Testis (tissue), 2 donors: ENCODE measurements around the gene GREB1.

Source experiments
- POLR2A ChIP-seq: fragments of 450-650 bp; IDR thresholded peaks from one replicate; pipeline ENCODE4 v1.6.1; 2017; ENCODE audit warnings: antibody characterized with exemption, mild to moderate bottlenecking, moderate library complexity
- TF ChIP-seq, protein P1 (sequence below), 3 experiments: fragments of 450-650 bp in 2 of 3; fragments of 200-600 bp in 1 of 3; sonication (generic) in 1 of 3; IDR thresholded peaks; one replicate each; pipeline ENCODE4 v1.5.1; 2016 to 2019; ENCODE audit warnings: antibody characterized with exemption in 3 of 3, mild to moderate bottlenecking in 2 of 3, moderate library complexity in 1 of 3

DNA sequence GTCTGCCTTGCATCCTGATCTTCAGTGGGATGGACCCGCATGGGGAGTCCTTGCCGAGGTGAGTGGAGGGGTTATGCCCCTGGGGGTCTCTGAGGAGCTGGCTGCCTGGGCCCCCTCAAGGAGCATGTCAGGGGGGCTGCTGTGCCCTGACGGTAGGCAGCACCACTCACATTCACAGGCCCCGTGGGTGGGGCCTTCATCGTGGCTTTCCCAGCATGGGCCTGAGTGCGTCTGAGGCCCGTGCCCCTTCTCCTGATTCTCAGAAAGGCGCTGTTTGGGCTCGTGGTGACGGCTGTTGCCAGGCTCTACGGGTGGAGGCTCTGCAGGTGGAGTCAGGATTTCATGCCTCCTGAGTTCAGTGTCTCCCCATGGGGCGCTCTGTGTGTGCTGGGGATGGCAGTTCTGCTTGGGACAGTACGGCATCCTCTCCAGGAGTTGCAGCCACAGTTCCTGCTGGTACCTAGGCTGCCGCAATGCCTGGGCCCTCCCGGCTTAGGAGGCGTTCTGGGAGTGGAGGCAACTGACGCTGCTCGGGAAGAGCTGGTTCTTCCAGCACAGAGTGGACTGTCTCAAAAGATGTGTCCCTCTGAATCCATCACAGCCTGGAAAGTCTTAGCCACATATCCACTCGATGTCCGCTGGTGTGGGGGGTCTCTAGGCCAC, 78.8 kb downstream of the GREB1 start:
- TF ChIP-seq, protein P1, sequence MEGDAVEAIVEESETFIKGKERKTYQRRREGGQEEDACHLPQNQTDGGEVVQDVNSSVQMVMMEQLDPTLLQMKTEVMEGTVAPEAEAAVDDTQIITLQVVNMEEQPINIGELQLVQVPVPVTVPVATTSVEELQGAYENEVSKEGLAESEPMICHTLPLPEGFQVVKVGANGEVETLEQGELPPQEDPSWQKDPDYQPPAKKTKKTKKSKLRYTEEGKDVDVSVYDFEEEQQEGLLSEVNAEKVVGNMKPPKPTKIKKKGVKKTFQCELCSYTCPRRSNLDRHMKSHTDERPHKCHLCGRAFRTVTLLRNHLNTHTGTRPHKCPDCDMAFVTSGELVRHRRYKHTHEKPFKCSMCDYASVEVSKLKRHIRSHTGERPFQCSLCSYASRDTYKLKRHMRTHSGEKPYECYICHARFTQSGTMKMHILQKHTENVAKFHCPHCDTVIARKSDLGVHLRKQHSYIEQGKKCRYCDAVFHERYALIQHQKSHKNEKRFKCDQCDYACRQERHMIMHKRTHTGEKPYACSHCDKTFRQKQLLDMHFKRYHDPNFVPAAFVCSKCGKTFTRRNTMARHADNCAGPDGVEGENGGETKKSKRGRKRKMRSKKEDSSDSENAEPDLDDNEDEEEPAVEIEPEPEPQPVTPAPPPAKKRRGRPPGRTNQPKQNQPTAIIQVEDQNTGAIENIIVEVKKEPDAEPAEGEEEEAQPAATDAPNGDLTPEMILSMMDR (IDR thresholded peaks at IDR 0.05), result no peak
- TF ChIP-seq POLR2A, result no peak
